Putamen (tissue), 1 donor: ENCODE results near the gene CMIP.

Experiments
- DNase-seq: peaks from one replicate; pipeline ENCODE4 v3.0.0-alpha.2; 2016; ENCODE audit warnings: low spot score

Gene CMIP

GRCh38 chr16:81639931-81640680 is 195.5 kb downstream of the CMIP start:
- DNase-seq, result no peak

DNA sequence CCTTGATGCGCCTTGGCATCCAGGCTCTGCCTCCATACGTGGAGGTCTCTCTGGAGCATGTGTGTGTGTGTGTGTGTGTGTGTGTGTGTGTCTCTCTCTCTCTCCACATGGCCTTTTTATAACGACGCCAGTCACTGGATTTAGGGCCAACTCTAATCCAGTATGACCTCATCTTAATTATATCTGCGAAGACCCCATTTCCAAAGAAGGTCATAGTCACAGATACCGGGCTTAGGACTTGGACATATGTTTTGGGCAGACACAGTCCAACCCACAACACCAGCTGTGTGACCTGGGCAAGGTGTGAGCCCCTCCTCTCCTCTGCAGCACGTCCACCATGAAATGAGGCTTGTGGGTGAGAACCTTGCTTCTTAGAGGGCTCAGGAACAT is 196.1 kb downstream of the CMIP start:
- DNase-seq, result no peak

DNA sequence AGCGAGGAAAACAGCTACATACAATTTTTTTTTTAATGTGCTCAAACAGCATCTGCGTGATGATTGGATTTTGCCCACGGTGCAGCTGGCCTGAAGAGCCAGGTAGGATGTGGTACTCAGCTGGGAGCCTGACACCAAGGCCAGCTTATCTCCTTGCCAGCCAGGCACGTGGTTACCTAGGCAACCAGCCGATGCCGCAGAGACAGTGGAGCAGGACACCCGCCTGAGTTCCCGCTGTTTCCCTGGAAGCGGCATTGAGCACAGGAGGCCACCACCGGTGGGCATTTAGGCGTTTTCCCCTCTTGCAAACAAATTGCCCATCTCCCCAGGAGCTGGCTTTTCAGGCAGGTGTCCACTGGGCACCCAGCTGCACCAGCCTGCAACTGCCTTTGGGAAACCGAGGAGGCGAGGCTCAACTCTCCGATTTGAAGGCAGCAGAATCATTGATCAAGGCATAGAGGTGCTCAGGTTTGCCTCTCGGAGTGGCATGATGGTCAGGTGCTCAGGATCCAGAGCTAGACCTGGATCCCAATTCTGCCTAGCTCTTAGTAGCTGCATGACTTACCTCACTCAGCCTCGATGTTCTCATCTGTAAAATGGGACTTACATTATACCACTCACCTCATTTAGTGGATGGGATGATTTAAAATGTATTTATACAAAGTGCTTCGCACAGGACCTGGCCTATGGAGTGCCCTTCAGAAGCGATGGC is 196.9 kb downstream of the CMIP start:
- DNase-seq, result no peak

GRCh38 chr16:81642107-81642436 is 197.5 kb downstream of the CMIP start:
- no peak for DNase-seq

DNA sequence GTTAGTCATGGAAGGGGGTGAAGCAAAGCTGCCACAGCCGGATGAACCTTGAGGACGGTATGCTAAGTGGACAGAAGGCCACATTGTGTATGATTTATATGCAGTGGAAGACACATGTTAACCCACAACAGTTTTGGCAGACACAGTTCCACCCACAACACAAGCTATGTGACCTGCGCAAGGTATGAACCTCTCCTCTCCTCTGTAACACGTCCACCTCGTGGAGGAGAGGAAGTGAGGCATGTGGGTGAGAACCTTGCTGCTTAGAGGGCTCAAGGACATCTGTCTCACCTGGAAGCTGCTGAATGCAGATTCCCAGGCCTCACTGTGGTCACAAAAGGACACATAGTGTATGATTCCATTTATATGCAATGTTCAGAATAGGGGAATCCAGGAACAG is 198.3 kb downstream of the CMIP start:
- no peak for DNase-seq

DNA sequence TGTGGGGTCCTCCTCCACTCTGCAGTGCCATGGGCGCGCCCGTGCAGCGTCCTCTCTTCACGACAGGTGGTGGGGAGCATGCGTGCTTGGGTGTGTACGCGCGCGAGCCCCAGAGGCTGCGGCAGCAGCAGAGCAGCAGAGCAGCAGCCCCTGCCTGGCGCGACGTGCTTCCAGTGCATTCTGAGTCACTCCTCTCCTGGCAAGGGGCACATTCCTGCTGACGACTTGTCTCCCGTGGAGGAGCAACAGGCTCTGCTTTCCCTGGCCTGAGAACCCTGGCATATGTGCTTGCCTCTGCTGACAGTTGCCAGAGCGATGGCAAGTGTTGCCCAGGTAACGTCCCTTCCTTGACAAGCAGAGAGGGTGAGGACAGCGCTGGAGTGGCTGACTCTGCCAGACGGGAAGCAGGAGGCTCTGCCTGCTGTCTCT is 200.7 kb downstream of the CMIP start:
- DNase-seq, result peak; percentile 57

DNA sequence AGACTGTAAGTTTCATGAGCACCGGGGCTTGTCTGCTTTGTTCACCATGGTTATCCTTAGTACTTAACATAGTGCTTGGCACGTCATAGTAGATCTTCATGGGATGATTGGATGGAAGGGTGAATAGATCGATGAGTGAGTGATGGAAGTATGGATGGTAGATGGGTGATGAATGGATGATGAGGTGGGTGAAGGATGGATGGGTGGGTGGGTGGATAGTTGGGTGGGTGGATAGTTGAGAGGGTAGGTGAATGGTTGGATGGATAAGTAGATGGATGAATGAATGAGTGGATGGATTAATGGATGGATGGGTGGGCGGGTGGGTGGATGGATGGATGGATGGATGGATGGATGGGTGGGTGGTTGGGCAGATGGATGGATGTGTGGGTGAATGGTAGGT is 201.3 kb downstream of the CMIP start:
- no peak for DNase-seq

DNA sequence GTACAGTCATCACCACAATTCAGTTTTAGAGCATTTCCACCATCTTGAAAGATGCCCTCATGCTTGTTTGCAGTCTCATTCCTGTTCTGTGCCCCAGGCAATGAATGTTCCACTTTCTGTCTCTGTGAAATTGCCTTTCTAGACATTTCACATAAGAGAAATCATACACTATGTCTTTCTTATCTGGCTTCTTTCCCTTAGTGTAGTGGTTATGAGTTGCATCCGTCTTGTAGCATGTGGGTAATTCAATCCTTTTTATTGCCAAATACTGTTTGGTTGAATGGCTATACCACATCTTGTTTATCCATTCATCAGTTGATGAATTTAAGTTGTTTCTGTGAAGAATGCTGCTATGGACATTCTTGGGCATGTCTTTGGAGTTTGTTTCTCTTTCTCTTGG is 202.0 kb downstream of the CMIP start:
- no peak for DNase-seq

- DNase-seq, result peak; percentile 25
Measured at GRCh38 chr16:81647527-81647926, 202.9 kb downstream of the CMIP start.

GRCh38 chr16:81649561-81650184 is 205.1 kb downstream of the CMIP start:
- DNase-seq, result no peak

DNA sequence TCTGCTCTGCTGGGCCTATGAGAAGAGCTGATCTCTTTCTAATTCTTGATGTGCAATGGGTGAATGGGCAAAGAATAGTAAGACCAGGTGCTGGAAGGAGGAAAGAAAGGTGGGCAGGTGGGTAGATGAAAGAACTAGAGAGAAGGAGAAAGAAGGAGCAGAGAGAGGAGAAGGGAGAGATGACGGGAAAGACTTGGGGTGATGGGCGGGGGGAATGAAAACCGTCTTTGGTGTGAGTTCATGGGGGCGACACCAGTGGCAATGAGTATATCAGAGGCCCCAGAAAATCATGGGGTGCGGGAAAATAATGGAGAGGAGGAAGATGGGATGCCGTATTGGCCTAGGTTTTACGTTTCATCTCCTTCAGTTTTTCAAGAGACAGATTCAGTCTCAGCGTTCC is 205.7 kb downstream of the CMIP start:
- DNase-seq, result no peak

DNA sequence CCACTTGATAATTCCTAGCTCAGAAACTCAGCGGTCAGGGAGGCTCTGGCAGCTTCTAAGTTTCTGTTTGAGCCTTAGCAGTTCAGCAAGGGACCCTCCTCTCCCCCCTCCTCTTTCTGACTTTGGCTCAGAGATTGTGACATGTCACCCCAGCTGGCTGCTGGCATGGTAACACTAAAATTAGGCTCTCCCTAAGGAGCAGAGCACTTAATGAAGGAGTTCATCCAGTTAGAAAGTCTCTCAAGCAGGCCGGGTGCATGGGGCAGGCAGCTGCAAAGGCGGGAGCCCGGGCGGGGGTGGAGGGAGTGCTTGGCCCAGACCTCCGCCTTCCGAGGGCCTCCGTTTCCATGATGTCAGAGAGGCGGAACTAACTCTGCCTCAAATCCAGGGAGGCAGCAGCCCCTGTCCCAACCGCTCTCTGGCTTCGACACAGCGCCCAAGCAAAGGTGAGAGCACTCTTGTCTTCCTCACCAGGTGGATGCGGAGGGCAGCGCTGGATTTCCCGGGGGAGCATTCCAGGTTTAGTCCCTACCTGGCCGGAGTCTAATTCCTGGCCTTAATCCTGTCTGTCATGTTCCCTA is 206.5 kb downstream of the CMIP start:
- DNase-seq, result no peak

DNA sequence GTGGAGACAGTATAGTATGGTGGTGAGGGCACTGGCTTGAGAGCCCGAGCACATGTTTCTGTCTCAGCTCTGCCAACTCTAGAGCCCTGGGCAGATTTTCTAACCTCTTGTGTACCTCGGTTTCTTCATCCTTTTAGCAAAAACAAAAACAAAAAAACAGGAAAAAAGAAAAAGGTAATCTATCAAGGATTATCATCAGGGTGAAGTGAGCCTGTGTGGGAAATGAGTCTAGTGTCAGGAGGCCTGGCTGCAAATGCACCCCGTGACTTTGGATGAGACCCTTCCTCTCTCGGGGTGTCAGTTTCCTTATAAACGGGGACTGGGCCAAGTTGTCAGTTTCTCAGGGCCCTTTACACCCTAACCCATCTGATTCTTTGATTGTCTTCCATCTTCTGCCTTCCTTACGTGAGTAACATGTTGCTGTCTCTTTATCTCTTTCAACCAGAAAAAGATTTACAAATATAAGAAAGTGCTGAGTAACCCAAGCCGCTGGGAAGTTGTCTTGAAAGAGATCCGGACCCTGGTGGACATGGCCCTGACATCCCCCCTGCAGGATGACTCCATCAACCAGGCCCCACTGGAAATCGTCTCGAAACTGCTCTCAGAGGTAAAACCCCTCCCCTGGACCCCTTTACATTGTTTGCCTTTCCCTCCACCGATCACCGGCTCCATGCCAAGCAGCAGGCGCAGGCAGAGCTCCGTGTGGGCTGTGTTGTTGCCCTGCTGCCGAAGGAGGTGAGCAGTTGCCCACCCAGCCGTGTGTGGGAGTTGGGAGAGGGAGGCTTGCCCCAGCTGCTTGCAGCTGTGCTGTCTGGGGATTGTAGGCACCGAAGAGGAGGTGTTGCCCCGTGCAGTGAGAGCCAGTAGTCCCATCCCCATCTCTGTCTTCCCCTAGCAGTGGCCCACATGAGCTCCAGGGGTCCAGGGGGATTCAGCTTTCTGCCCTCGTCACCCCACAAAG is 207.4 kb downstream of the CMIP start:
- DNase-seq, result no peak

GRCh38 chr16:81652798-81653505 is 208.3 kb downstream of the CMIP start:
- no peak for DNase-seq

DNA sequence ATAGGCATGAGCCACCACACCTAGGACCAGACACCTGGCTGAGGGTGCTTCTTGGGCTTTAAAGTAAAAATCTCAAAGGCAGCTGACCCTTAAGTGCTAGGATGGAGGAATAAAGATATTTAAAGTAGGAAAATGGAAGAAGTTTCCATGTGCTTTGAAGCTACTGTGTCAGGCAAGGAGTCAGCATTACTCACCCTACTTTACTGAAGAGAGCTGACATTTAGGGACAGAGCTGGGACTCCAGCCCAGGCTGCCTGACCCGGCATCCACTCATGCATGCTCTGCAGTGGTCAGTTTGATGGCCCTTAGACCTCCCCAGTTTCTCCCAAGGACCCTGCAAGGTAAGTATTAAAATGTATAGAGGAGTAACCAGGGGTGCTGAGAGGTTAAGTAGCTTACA is 209.7 kb downstream of the CMIP start:
- DNase-seq, result no peak

DNA sequence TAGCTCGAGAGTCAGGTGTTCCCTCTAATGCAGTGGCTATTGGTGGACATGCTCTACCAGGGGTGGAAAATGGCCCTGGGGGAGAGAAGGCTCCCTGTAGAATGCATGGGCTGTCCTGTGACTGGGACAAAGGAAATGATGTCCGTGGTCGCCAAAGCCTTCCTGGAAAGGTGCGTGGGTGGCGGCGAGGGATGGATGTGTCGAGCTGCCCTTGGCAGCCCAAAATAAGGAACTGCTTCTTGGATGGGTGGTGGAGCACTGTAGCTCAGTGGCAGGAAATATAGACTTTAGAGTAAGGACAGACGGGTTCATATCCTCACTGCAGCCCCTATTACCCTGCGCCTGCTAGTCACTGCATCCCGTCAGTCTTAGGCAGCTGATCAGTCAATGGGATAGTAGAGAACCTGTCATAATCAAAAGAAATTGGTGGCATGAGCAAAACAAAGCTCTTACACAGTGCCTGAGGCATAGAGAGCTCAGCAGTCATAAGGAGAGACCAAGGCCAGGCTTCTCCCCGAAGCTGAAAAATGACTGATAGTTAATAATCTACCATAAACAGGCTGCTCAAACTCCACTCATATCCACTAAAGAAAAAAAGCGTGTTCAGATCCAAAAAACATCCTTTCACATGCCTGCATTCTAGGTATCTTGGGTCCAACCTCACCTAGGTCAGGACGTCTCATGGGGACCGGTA is 211.0 kb downstream of the CMIP start:
- no peak for DNase-seq

GRCh38 chr16:81657224-81657623 is 212.6 kb downstream of the CMIP start:
- DNase-seq, result no peak

DNA sequence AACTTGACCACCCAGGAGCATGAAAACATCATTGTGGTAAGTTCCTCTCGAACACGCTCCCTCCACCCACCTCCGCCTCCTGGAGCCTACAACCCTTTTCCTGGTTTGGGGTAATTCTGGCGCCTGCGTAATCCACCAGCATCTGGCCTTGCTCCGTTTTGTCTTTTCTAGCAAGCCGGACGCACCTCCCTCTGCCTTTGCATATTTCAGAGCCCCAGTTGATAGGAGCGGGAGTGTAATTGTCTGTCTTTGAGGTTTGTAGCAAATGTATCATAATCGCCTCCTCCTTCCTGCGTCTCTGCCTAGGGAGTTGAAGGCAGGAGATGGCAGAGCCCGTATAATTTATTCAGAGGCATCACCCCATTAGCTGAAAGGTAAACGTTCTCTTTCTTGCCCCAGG is 213.2 kb downstream of the CMIP start:
- DNase-seq, result peak; percentile 24

DNA sequence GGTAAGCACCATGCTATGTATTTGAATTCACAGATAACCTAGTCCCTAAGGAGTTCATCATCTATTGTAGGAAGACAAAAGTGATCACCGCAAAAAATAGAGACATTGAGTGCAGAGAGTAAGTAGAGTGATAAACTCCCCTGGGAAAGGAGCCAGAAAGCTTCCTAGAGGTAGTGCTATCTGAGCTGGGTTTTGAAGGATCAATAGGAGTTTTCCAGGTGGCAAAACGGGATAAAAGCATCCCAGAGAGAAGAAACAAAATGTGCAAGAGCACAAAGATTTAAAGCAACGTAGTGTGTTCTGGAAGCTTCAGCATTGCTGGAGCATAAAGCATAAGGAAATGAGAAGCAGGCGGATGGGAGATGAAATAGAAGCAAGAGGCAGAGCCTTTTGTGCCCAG is 213.8 kb downstream of the CMIP start:
- DNase-seq, result no peak

GRCh38 chr16:81659249-81659648 is 214.6 kb downstream of the CMIP start:
- DNase-seq, result no peak

- peak; percentile 78 for DNase-seq
Measured at GRCh38 chr16:81661082-81661481, 216.5 kb downstream of the CMIP start.
